Amniotic stem cell (primary cell): ENCODE results near the gene NPIPB4.
"Not testable (repeated sequence)": the region's sequence is repeated elsewhere in the genome, so short reads cannot be mapped to it uniquely, and the experiment has no call there.

Experiments used
- DNase-seq: peaks from one replicate; lab custom pipeline; 2025; lab: John Stamatoyannopoulos, UW

NPIPB4 gene

DNA sequence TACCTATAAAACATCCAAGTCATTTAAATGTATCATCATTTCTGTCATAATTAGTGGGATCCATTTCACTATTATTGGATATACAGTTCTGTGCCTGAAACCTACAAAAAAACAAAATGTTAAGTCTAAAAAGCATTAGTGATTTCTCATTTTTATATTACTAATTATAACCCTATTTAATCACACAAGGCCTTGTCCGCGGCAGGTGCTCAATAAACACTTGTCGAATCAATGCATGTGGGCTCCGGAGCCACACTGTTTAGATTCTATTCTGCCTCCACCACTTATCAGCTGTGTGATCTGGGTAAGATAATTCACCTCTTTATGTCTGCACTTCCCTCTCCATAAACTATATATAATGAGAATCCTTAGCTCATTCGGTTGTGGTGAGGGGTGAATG is at the start of gene NPIPB4:
Gene NPIPB4, minus strand, starts transcription at position 101 of the 400 bp plus-strand sequence. CDS start 378 bp downstream, outside the sequence.
- not testable (repeated sequence) for DNase-seq

DNA sequence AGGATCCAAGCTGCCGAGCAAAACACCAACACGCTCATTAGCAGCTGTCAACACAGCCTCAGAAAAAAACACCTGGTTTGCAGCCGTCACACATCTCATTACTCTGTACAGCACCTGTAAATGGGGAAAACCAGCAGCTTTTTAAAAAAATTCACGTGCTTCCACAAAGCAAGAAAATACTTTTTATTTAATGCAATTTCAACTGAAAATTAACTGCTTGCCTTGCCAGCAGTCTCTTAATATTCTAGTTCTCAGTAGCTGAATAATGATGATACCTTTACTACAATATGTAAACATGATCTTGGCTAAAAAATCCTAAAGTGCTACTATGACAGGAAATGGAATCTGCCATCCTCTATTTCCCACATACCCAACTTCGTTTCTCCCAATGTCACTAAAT is 41.4 kb upstream of the NPIPB4 start:
- DNase-seq: not testable (repeated sequence)

DNA sequence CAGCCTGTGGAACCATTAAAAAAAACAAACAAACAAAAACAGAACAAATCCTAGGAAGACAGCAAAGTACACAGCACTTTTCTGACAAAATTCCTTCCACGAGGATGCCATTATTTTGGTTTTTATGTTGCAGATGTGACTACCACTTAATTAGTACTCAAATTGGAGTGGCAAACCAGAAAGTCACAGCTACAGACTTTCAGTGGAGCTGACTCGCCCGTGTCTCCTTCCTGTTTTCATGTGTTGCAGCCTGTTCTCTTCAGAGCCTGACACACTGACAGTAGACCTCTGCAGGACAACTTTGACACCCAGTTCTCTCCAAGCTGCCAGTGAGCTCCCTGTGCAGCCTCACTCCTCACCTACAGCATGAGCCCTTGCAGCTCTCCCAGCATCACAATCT is 24.4 kb upstream of the NPIPB4 start:
- not testable (repeated sequence) for DNase-seq

DNA sequence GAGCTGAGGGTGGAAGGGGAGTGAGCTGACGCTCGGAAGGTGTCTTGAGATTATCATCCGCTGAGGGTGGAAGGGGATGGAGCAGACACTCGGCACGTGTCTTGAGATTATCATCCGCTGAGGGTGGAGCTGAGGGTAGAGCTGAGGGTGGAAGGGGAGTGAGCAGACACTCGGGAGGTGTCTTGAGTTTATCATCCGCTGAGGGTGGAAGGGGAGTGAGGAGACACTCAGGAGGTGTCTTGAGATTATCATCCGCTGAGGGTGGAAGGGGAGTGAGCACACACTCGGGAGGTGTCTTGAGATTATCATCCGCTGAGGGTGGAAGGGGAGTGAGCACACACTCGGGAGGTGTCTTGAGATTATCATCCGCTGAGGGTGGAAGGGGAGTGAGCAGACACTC is 20.4 kb downstream of the NPIPB4 start:
- DNase-seq: not testable (repeated sequence)

DNA sequence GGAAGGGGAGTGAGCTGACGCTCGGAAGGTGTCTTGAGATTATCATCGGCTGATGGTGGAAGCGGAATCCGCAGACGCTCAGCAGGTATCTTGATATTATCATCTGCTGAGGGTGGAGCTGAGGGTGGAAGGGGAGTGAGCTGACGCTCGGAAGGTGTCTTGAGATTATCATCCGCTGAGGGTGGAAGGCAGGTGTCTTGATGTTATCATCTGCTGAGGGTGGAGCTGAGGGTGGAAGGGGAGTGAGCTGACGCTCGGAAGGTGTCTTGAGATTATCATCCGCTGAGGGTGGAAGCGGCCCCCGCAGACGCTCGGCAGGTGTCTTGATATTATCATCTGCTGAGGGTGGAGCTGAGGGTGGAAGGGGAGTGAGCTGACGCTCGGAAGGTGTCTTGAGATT is 21.2 kb downstream of the NPIPB4 start:
- not testable (repeated sequence) for DNase-seq

GRCh38 chr16:21835747-21836146 is 21.8 kb downstream of the NPIPB4 start:
- DNase-seq: not testable (repeated sequence)

DNA sequence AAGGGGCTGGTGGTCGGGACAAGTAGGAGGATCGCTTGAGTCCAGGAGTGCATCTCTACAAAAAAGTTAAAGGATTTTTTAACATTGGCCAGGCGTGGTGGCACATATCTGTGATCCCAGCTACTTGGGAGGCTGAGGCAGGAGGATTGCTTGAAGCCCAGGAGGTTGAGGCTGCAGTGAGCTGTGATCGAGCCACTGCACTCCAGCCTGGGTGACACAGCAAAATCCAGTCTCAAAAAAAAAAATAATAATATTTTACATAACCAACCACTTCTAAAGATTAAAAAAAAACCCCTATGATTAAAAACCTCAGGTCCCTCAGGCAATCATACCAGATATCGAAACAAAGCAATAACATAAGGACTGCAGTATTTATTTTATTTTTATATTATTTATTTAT is 23.3 kb downstream of the NPIPB4 start:
- DNase-seq: not testable (repeated sequence)

DNA sequence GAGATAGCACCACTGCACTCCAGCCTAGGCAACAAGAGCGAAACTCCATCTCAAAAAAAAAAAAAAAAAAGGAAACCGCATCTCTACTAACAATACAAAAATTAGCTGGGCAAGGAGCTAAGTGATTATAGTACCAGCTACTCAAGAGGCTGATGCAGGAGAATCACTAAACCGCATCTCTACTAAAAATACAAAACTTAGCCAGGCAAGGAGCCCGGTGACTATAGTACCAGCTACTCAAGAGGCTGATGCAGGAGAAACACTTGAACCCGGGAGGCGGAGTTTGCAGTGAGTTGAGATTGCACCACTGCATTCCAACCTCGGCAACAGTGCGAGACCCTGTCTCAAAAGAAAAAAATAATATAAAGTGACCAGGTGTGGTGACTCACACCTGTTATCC is 27.6 kb downstream of the NPIPB4 start:
- not testable (repeated sequence) for DNase-seq

DNA sequence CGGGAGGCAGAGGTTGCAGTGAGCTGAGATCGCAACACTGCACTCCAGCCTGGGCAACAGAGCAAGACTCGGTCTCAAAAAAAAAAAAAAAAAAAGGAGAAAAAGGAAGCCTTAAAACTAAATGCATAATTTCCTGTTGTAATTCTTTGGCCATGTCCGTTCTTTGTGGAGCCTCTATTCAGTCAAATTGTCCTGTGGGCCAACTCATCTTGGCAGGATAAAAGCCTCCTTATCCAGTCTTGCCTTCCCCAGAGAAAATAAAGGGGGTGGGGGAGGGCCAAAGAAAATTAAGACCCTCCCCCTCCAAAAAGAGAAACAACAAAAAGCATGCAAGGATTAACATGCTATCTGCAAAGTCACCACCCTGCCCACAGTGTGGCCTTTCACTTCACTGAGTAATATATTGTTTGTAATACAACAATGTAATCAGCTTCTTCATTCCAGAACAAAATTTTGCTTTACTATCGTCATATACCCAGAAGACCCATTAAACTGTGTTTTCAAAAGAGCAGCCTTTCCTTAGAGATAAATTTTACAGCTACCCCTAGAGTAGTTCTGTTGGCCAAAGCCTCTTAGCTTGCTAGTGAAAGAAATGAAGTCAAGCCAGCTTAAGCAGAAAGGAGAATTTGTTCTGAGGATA is 31.4 kb downstream of the NPIPB4 start:
- DNase-seq: not testable (repeated sequence)

GRCh38 chr16:21825526-21825925 is 32.0 kb downstream of the NPIPB4 start:
- not testable (repeated sequence) for DNase-seq

- not testable (repeated sequence) for DNase-seq
These were observed 34.3 kb downstream of the NPIPB4 start for GRCh38 chr16:21823258-21823657.

- DNase-seq: not testable (repeated sequence)
These were observed 36.6 kb downstream of the NPIPB4 start for GRCh38 chr16:21820908-21821465.

DNA sequence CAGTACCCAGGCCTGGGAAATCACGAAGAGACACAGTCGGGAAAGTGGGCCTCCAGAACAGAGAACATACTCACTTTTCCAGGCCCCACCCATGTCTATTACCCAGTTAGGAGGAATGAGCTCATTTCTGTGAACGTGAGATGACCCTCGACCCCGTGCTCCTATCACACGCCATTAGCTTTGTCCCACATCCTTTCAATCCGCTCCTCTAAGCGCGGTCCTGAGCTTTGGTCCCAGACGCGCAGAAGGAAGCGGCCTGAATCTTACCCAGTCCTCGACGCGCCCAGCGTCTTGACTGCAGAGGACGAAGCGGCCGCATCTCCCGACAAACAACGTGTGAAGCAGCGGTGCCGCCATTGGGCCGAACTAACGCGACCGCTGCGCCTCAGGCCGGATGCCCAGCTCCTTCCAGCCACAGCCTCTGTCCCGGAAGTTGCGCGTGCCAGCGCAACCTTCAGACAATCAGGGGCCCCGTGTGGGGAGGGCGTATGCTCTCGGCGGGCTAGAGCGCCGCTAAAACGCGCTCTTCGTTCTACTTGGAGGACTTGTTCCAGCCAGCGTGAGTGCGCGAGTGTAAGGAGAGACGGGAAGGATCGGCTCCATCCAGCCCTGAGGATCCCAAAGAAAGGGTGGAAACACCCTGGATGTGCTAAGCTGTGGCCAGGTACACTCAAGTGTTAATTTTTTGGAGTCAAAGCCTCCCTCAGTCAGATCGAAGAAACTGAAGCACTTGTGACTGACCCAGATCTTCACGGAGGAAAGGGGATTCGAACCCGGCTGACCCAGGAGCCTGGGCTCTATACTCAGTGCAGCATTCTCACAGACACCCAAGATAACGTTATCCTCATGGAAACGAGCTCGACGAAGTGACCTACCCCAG is 37.3 kb downstream of the NPIPB4 start:
- peak; percentile 32 for DNase-seq

GRCh38 chr16:21819617-21820016 is 37.9 kb downstream of the NPIPB4 start:
- DNase-seq: not testable (repeated sequence)

DNA sequence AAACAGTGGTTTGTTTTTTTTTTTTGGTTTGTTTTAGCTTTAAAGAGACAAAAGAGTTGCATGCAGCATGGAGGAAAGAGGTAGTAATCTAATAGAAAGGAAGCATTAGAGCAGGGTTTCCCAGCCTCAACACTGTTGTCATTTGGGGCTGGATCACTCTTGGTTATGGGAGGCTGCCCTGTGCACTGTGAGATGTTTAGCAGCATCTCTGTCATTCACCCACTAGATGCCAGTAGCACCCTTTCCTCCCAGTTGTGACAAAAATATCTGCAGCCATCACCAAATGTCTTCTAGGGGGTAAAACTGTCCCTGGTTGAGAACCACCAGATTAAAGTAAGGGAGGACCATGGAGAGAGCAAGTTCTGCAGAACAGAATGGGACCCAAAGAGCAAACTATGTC is 40.5 kb downstream of the NPIPB4 start:
- not testable (repeated sequence) for DNase-seq

- not testable (repeated sequence) for DNase-seq
These were observed 41.9 kb downstream of the NPIPB4 start for GRCh38 chr16:21815694-21816093.

- not testable (repeated sequence) for DNase-seq
These were observed 55.2 kb downstream of the NPIPB4 start for GRCh38 chr16:21802375-21802663.

DNA sequence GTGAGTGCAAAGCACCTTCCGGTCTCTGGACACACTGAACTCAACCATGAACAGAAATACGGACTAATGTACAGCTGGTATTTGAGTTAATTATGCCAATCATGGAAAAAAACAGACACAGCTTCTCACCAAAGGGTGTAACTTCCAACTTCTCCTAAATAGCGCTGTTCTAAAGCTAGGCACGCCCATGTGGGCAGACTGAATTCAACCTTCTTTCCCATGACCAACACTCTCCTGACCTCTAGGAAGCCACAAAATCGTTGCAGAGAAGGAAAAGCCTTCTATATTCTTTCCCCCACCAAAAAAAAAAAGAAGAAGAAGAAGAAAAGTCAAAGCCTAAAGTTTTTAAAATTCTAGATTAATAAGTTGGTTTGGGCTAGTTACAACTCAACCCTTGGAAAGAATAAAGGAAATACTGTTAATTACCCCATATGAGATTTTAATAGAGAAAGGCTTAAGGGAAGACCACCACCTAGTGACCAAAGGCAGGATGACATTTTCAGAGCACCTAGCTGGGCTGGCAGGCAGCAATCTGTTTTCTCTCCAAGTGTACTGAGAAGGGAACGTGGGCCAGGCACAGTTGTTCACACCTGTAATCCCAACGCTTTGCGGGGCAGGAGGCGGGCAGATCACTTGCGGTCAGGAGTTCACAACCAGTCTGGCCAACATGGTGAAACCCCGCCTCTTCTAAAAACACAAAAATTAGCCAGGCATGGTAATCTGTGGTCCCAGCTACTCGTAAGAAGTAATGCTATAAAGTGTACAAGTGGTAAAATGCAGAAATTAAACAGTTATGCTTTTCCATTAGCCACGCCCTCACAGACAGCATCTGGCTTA is 55.8 kb downstream of the NPIPB4 start:
- peak; percentile 30 for DNase-seq

DNA sequence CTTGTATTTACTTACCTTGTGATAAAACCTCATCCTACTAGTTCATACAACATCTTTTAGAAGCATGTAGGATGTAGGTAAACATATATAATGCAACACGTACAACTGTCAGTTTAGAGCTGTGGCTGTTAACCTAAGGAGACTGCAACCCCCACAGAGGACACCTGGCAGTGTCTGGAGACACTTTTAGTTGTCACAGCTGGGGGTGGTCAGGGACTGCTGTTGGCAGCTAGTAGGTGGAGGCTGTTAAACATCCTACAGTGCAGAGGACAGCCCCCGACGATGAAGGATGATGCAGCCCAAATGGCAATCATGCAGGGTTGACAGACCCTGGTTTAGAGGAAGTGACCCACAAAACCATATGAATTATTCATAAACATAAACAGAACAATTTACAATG is 59.0 kb downstream of the NPIPB4 start:
- DNase-seq: not testable (repeated sequence)

- DNase-seq: not testable (repeated sequence)
These were observed 64.2 kb downstream of the NPIPB4 start for GRCh38 chr16:21793310-21793709.

- not testable (repeated sequence) for DNase-seq
These were observed 67.0 kb downstream of the NPIPB4 start for GRCh38 chr16:21790506-21790905.
